ENCODE measurements around the gene INPP5F.

INPP5F gene

GRCh38 chr10:119871881-119872609 is 146.2 kb downstream of the INPP5F start:
- DNase-seq: no peak

- DNase-seq: no peak
These were observed 146.7 kb downstream of the INPP5F start, which contains the start of gene MCMBP for GRCh38 chr10:119872610-119872859. TSS of gene MCMBP (minus strand) at chr10:119872843. CDS start at chr10:119872584, 259 bp downstream.

GRCh38 chr10:119872860-119873681 is 147.2 kb downstream of the INPP5F start:
- DNase-seq: peak; percentile 41

- DNase-seq: no peak
These were observed 152.7 kb downstream of the INPP5F start for GRCh38 chr10:119878524-119878923.
